Panc1 (cell line): ENCODE measurements around the gene CLINT1. TPM values are rescaled to one million over a fixed set of nuclear protein-coding genes. Genes with fewer than 3 reads are reported as not detected.
A peak's percentile ranks its signal among the peaks of the same experiment; 100 is the strongest.

Source experiments
- ATAC-seq: fragments of 200-7000 bp; cut with Tn5 transposase; 2 replicates; pipeline ENCODE4 v1.9.1; 2020; ENCODE audit warnings: mild to moderate bottlenecking, moderate library complexity
- BruUV-seq: library from RNA; stranded (reverse); fragments of 400-500 nt; replicated peaks from 2 replicates; lab custom pipeline; 2021; lab: Mats Ljungman, UMichigan
- CTCF ChIA-PET: fragments of 300-600 bp; sonication (Branson Sonifier 250); formaldehyde crosslinking; loops from one replicate; lab custom pipeline; 2022; ENCODE audit warnings: antibody characterized with exemption; lab: Charles Lee
- POLR2A ChIA-PET: fragments of 300-600 bp; sonication (Branson Sonifier 250); formaldehyde crosslinking; loops from one replicate; lab custom pipeline; 2022; ENCODE audit warnings: antibody characterized with exemption; lab: Charles Lee
- DNase-seq: peaks from one replicate; pipeline ENCODE4 v3.0.0-alpha.2; 2010; ENCODE audit warnings: low read depth, low spot score
- H3K27ac ChIP-seq: 2 replicates; pipeline ENCODE4 v1.5.1; 2011; ENCODE audit warnings: mild to moderate bottlenecking, low read length, inconsistent platforms
- H3K27me3 ChIP-seq: fragments of 200-500 bp; sonication (Bioruptor generic); 2 replicates; pipeline ENCODE4 v1.6.0; 2014; ENCODE audit warnings: low read length, inconsistent platforms; ENCODE audit not compliant: control insufficient read depth, insufficient read depth
- H3K36me3 ChIP-seq: fragments of 200-500 bp; sonication (Bioruptor generic); 2 replicates; pipeline ENCODE4 v1.5.1; 2014; ENCODE audit warnings: inconsistent platforms, mild to moderate bottlenecking, low read length, moderate library complexity; ENCODE audit not compliant: control insufficient read depth, insufficient read depth
- H3K4me1 ChIP-seq: 2 replicates; pipeline ENCODE4 v1.5.1; 2011; ENCODE audit warnings: inconsistent platforms, mild to moderate bottlenecking, low read length, moderate library complexity; ENCODE audit not compliant: control insufficient read depth, insufficient read depth
- H3K4me3 ChIP-seq, 2 experiments: 2 replicates each; pipeline ENCODE4 v1.5.1; 2011 to 2012; ENCODE audit warnings: low read depth in 2 of 2, low read length in 2 of 2, mild to moderate bottlenecking in 2 of 2, inconsistent platforms in 1 of 2, moderate library complexity in 1 of 2
- H3K9me3 ChIP-seq: fragments of 200-500 bp; sonication (Bioruptor generic); 2 replicates; pipeline ENCODE4 v1.5.1; 2014; ENCODE audit warnings: low read depth, mild to moderate bottlenecking, inconsistent platforms, low read length, moderate library complexity; ENCODE audit not compliant: control insufficient read depth, insufficient read depth
- POLR2AphosphoS5 ChIP-seq: IDR thresholded peaks from 2 replicates; pipeline ENCODE4 v1.6.1; 2012; ENCODE audit warnings: mild to moderate bottlenecking, low read depth, low read length, moderate library complexity
- SIN3A ChIP-seq: IDR thresholded peaks from 2 replicates; pipeline ENCODE4 v1.6.1; 2012; ENCODE audit warnings: low read depth, mild to moderate bottlenecking, low read length, moderate library complexity, borderline replicate concordance; ENCODE audit not compliant: insufficient read depth
- TCF7L2 ChIP-seq: IDR thresholded peaks from 2 replicates; pipeline ENCODE4 v1.6.1; 2011; ENCODE audit warnings: mild to moderate bottlenecking, low read depth, low read length, inconsistent platforms
- in situ Hi-C: cut with HindIII; loops from 2 replicates; pipeline ENCODE4 v1.10.0; 2016; ENCODE audit warnings: low sequenced_read_pairs, low pct_unique_long_range_greater_than_20kb
- intact Hi-C: fragments of 100-400 bp; cut with micrococcal nuclease; formaldehyde crosslinking; loops from one replicate; pipeline ENCODE4 v1.10.0; 2022; ENCODE audit not compliant: unreplicated experiment
- total RNA-seq: library from RNA; stranded (reverse); gene quantifications from one replicate; pipeline ENCODE4 v1.2.1, GENCODE V29; 2021; ENCODE audit not compliant: unreplicated experiment
- TF ChIP-seq, protein P1 (sequence below): fragments of 450-650 bp; IDR thresholded peaks from 2 replicates; pipeline ENCODE4 v1.5.1; 2017; ENCODE audit warnings: mild to moderate bottlenecking
- TF ChIP-seq, protein P2 (sequence below), 2 experiments: IDR thresholded peaks; 2 replicates each; pipeline ENCODE4 v1.6.1; 2011 to 2012; ENCODE audit warnings: low read depth in 2 of 2, control low read depth in 1 of 2, low read length in 1 of 2, mild to moderate bottlenecking in 1 of 2, moderate library complexity in 1 of 2; ENCODE audit not compliant: insufficient read depth in 1 of 2

Gene CLINT1
- total RNA-seq, 1 experiment from 2014 or later = 81.6 TPM

DNA sequence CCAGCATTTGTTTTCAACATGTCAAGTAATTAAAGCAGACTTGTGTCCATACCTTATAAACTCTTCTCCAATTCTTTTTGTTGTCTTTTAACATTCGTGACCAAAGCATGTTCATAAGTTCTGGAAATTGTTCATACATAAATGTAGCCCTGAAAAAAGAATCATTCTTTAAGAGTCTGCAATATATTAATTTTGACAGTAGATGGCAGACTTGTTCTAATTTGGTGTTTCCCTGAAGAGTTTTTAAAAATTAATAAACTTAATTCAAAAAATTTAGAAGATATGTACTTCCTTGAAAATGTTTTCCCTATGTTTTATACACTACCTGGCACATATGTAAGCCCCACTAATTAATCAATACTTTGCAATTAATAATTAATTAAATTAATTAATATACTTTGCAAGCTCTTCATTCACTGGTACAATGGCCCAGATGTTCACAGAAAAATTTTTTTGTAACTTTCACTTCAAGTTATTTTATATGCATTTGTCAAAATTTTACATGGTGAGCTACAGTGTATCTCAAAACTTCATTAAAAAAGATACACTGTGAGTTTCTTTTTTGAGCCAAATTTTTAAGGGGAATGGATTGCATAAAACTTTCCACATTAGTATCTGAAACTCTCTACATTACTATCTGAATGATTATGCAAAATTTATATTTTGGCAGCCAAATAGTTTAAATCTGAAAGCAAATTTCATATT is 42.1 kb downstream of the CLINT1 start:
- DNase-seq = no peak
- CTCF ChIA-PET = interaction anchor here (1.1 kb wide), 1 partner anchor 132 kb away, joined by 6 read pairs; no protein-coding TSS in a partner anchor
- no peaks in the 10 kb centered on the region for H3K9me3 ChIP-seq
- no peak for TF ChIP-seq POLR2AphosphoS5
- TF ChIP-seq, protein P1, sequence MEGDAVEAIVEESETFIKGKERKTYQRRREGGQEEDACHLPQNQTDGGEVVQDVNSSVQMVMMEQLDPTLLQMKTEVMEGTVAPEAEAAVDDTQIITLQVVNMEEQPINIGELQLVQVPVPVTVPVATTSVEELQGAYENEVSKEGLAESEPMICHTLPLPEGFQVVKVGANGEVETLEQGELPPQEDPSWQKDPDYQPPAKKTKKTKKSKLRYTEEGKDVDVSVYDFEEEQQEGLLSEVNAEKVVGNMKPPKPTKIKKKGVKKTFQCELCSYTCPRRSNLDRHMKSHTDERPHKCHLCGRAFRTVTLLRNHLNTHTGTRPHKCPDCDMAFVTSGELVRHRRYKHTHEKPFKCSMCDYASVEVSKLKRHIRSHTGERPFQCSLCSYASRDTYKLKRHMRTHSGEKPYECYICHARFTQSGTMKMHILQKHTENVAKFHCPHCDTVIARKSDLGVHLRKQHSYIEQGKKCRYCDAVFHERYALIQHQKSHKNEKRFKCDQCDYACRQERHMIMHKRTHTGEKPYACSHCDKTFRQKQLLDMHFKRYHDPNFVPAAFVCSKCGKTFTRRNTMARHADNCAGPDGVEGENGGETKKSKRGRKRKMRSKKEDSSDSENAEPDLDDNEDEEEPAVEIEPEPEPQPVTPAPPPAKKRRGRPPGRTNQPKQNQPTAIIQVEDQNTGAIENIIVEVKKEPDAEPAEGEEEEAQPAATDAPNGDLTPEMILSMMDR = peak; percentile 52; the same call in 1 of the 2 replicates
- no peak overlapping the region for H3K4me3 ChIP-seq
- intact Hi-C loops (no loop called here), in situ Hi-C loops (no loop called here)
- no peak for ATAC-seq
- peaks cover 4% of the 10 kb centered on the region; the same call in 1 of the 2 replicates for H3K4me1 ChIP-seq
- H3K36me3 ChIP-seq = peaks cover 14% of the 10 kb centered on the region; the same call in 1 of the 2 replicates
- no TSS peak for BruUV-seq
- no peak overlapping the region for H3K27ac ChIP-seq
- H3K27me3 ChIP-seq = no peaks in the 10 kb centered on the region
- POLR2A ChIA-PET = no interaction called here

DNA sequence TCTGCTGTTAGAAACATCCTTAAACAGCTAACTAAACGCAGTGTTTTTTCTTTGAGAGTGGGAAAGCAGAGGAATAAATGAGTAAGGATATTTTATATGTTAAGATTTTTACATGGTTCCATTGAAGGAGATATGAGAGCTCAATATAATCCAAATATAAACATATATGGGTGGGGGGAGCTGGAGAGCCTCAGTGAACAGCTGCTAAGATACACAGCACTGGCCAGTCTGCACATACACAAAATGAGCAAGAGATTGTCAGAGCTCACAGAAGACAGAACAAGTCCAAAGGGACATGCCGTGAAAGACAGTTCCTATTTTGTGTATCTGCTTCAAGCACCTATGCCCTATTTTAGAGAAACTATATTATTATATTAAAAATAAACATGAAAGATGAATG is 46.9 kb downstream of the CLINT1 start:
- Histone ChIP-seq H3K9me3 (no peaks in the 10 kb centered on the region), H3K36me3 (peaks cover 33% of the 10 kb centered on the region), H3K27ac (no peak overlapping the region), H3K4me3 (no peak overlapping the region), H3K27me3 (no peaks in the 10 kb centered on the region), H3K4me1 (no peaks in the 10 kb centered on the region)
- no TSS peak for BruUV-seq
- in situ Hi-C loops = no loop called here
- CTCF ChIA-PET = interaction anchor here (1.2 kb wide), 1 partner anchor 51 kb away, joined by 3 read pairs; no protein-coding TSS in a partner anchor
- intact Hi-C loops = no loop called here
- POLR2A ChIA-PET = no interaction called here
- ATAC-seq = no peak
- DNase-seq = no peak
- no peak for TF ChIP-seq SIN3A
- TF ChIP-seq POLR2AphosphoS5 = no peak
- TF ChIP-seq TCF7L2 = no peak
- TF ChIP-seq, protein P1 = no peak
- TF ChIP-seq, protein P2, sequence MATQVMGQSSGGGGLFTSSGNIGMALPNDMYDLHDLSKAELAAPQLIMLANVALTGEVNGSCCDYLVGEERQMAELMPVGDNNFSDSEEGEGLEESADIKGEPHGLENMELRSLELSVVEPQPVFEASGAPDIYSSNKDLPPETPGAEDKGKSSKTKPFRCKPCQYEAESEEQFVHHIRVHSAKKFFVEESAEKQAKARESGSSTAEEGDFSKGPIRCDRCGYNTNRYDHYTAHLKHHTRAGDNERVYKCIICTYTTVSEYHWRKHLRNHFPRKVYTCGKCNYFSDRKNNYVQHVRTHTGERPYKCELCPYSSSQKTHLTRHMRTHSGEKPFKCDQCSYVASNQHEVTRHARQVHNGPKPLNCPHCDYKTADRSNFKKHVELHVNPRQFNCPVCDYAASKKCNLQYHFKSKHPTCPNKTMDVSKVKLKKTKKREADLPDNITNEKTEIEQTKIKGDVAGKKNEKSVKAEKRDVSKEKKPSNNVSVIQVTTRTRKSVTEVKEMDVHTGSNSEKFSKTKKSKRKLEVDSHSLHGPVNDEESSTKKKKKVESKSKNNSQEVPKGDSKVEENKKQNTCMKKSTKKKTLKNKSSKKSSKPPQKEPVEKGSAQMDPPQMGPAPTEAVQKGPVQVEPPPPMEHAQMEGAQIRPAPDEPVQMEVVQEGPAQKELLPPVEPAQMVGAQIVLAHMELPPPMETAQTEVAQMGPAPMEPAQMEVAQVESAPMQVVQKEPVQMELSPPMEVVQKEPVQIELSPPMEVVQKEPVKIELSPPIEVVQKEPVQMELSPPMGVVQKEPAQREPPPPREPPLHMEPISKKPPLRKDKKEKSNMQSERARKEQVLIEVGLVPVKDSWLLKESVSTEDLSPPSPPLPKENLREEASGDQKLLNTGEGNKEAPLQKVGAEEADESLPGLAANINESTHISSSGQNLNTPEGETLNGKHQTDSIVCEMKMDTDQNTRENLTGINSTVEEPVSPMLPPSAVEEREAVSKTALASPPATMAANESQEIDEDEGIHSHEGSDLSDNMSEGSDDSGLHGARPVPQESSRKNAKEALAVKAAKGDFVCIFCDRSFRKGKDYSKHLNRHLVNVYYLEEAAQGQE (IDR thresholded peaks at IDR 0.05; ENCODE audit: insufficient read depth in 1 of 2, low read depth in 2 of 2, low read length in 1 of 2) = no peak
